H9 (cell line): ENCODE measurements around the gene CLIC3. TPM values are rescaled to one million over a fixed set of nuclear protein-coding genes. Genes with fewer than 3 reads are reported as not detected.

ENCODE experiments used
- DNase-seq: peaks from one replicate; pipeline ENCODE4 v3.0.0-alpha.2; 2017
- H2AFZ ChIP-seq: one replicate; pipeline ENCODE4 v1.6.1; 2013; ENCODE audit warnings: mild to moderate bottlenecking, low read length, control low read depth, moderate library complexity
- H2AK5ac ChIP-seq: 2 replicates; pipeline ENCODE4 v1.6.1; 2013; ENCODE audit warnings: low read length, control low read depth, mixed read lengths; ENCODE audit not compliant: insufficient read length
- H2BK120ac ChIP-seq: one replicate; pipeline ENCODE4 v1.6.1; 2013; ENCODE audit warnings: low read depth, mild to moderate bottlenecking, low read length, control low read depth, inconsistent platforms; ENCODE audit not compliant: poor library complexity, severe bottlenecking
- H2BK12ac ChIP-seq: 2 replicates; pipeline ENCODE4 v1.6.1; 2013; ENCODE audit warnings: low read length, control low read depth, mixed read lengths, low read depth; ENCODE audit not compliant: insufficient read length
- H2BK15ac ChIP-seq: 2 replicates; pipeline ENCODE4 v1.6.1; 2013; ENCODE audit warnings: low read depth, low read length, control low read depth
- H2BK20ac ChIP-seq: one replicate; pipeline ENCODE4 v1.6.1; 2013; ENCODE audit warnings: low read depth, mild to moderate bottlenecking, low read length, control low read depth, inconsistent platforms; ENCODE audit not compliant: poor library complexity, severe bottlenecking
- H2BK5ac ChIP-seq: 2 replicates; pipeline ENCODE4 v1.6.1; 2013; ENCODE audit warnings: low read length, control low read depth, mixed read lengths; ENCODE audit not compliant: insufficient read length
- H3K14ac ChIP-seq: 2 replicates; pipeline ENCODE4 v1.6.1; 2013; ENCODE audit warnings: low read length, control low read depth; ENCODE audit not compliant: insufficient read depth
- H3K18ac ChIP-seq: 2 replicates; pipeline ENCODE4 v1.6.1; 2013; ENCODE audit warnings: low read depth, mild to moderate bottlenecking, mixed read lengths, low read length, control low read depth; ENCODE audit not compliant: insufficient read length
- H3K23ac ChIP-seq: 2 replicates; pipeline ENCODE4 v1.6.1; 2013; ENCODE audit warnings: low read length, control low read depth, mixed read lengths, low read depth; ENCODE audit not compliant: insufficient read length
- H3K23me2 ChIP-seq: 2 replicates; pipeline ENCODE4 v1.6.1; 2013; ENCODE audit warnings: low read depth, mild to moderate bottlenecking, mixed read lengths, low read length, control low read depth; ENCODE audit not compliant: insufficient read length, poor library complexity, severe bottlenecking
- H3K27ac ChIP-seq: 2 replicates; pipeline ENCODE4 v1.5.1; 2013; ENCODE audit warnings: low read length, control low read depth, mixed read lengths, low read depth; ENCODE audit not compliant: insufficient read length
- H3K27me3 ChIP-seq: 2 replicates; pipeline ENCODE4 v1.6.1; 2013; ENCODE audit warnings: low read length, control low read depth, inconsistent platforms; ENCODE audit not compliant: insufficient read depth
- H3K4ac ChIP-seq: 2 replicates; pipeline ENCODE4 v1.6.1; 2013; ENCODE audit warnings: low read depth, mild to moderate bottlenecking, control low read depth, inconsistent platforms, low read length, moderate library complexity
- H3K4me1 ChIP-seq: 2 replicates; pipeline ENCODE4 v1.6.1; 2013; ENCODE audit warnings: low read length, control low read depth, inconsistent platforms; ENCODE audit not compliant: insufficient read depth
- H3K4me2 ChIP-seq: 2 replicates; pipeline ENCODE4 v1.6.1; 2013; ENCODE audit warnings: low read length, control low read depth, mixed read lengths; ENCODE audit not compliant: insufficient read length, insufficient read depth
- H3K56ac ChIP-seq: 2 replicates; pipeline ENCODE4 v1.6.1; 2013; ENCODE audit warnings: low read depth, mild to moderate bottlenecking, mixed read lengths, low read length, control low read depth; ENCODE audit not compliant: insufficient read length
- H3K79me1 ChIP-seq: 2 replicates; pipeline ENCODE4 v1.6.1; 2013; ENCODE audit warnings: low read depth, mild to moderate bottlenecking, moderate library complexity, low read length, control low read depth, inconsistent platforms; ENCODE audit not compliant: insufficient read depth, poor library complexity, severe bottlenecking
- H3K79me2 ChIP-seq: 2 replicates; pipeline ENCODE4 v1.6.1; 2013; ENCODE audit warnings: low read length, control low read depth, inconsistent platforms; ENCODE audit not compliant: insufficient read depth
- H3K9ac ChIP-seq: 2 replicates; pipeline ENCODE4 v1.6.1; 2013; ENCODE audit warnings: low read length, control low read depth, mixed read lengths; ENCODE audit not compliant: insufficient read length; ENCODE audit errors: extremely low read depth
- H3K9me3 ChIP-seq: one replicate; pipeline ENCODE4 v1.6.1; 2013; ENCODE audit warnings: low read depth, low read length, inconsistent platforms; ENCODE audit not compliant: control insufficient read depth
- H3T11ph ChIP-seq: one replicate; pipeline ENCODE4 v1.6.1; 2013; ENCODE audit warnings: mild to moderate bottlenecking, low read length, control low read depth, inconsistent platforms
- H4K20me1 ChIP-seq: one replicate; pipeline ENCODE4 v1.6.1; 2013; ENCODE audit not compliant: control insufficient read depth, insufficient read length, insufficient read depth
- H4K5ac ChIP-seq: 2 replicates; pipeline ENCODE4 v1.6.1; 2013; ENCODE audit warnings: low read depth, mild to moderate bottlenecking, mixed read lengths, low read length, control low read depth; ENCODE audit not compliant: insufficient read length
- H4K8ac ChIP-seq: replicated peaks from 2 replicates; pipeline ENCODE4 v1.6.1; 2013; ENCODE audit warnings: low read length, control low read depth, mixed read lengths, low read depth; ENCODE audit not compliant: insufficient read length
- H4K91ac ChIP-seq: 2 replicates; pipeline ENCODE4 v1.6.1; 2013; ENCODE audit warnings: low read depth, mild to moderate bottlenecking, moderate library complexity, mixed read lengths, low read length, control low read depth; ENCODE audit not compliant: insufficient read length
- H3K27ac Mint-ChIP-seq, 3 experiments: 2 replicates in 2 of 3; 3 replicates in 1 of 3; pipeline ENCODE4 v1.8.0; 2020 to 2021; ENCODE audit warnings: mixed read lengths in 3 of 3, mild to moderate bottlenecking in 1 of 3, moderate library complexity in 1 of 3
- H3K27me3 Mint-ChIP-seq: 2 replicates; pipeline ENCODE4 v1.8.0; 2021; ENCODE audit warnings: low read depth, mild to moderate bottlenecking, moderate library complexity, mixed read lengths
- H3K36me3 Mint-ChIP-seq, 3 experiments: 2 replicates in 2 of 3; 3 replicates in 1 of 3; pipeline ENCODE4 v1.8.0; 2020 to 2021; ENCODE audit warnings: low read depth in 3 of 3, mixed read lengths in 3 of 3; ENCODE audit not compliant: insufficient read depth in 1 of 3
- H3K4me1 Mint-ChIP-seq, 2 experiments: 2 replicates each; pipeline ENCODE4 v1.8.0; 2020; ENCODE audit warnings: mixed read lengths in 2 of 2
- H3K4me3 Mint-ChIP-seq, 2 experiments: 2 replicates in 1 of 2; 3 replicates in 1 of 2; pipeline ENCODE4 v1.8.0; 2020 to 2021; ENCODE audit warnings: mild to moderate bottlenecking in 2 of 2, mixed read lengths in 2 of 2, moderate library complexity in 1 of 2
- H3K9me3 Mint-ChIP-seq, 2 experiments: 2 replicates in 1 of 2; 3 replicates in 1 of 2; pipeline ENCODE4 v1.8.0; 2020; ENCODE audit warnings: mild to moderate bottlenecking in 2 of 2, mixed read lengths in 2 of 2, moderate library complexity in 1 of 2
- WGBS: extraction: QIAGEN DNeasy Blood & Tissue Kit; methylation state at CpG from one replicate; pipeline ENCODE4 v1.1.7; 2013; ENCODE audit warnings: missing lambda C conversion rate, low lambda C conversion rate, mixed read lengths; ENCODE audit not compliant: insufficient read length; ENCODE audit errors: extremely low coverage; 5-methylcytosine and 5-hydroxymethylcytosine counted together
- total RNA-seq: library from RNA; stranded (reverse); gene quantifications from 2 replicates; pipeline ENCODE4 v1.2.1, GENCODE V29; 2021
- TF ChIP-seq, protein P1 (sequence below): fragments of 200-600 bp; sonication (generic); conservative IDR thresholded peaks from 3 replicates; pipeline ENCODE4 v1.8.0; 2021; ENCODE audit warnings: antibody characterized with exemption, mild to moderate bottlenecking

CLIC3 gene
- total RNA-seq, 1 experiment from 2014 or later, result 0.31 TPM

DNA sequence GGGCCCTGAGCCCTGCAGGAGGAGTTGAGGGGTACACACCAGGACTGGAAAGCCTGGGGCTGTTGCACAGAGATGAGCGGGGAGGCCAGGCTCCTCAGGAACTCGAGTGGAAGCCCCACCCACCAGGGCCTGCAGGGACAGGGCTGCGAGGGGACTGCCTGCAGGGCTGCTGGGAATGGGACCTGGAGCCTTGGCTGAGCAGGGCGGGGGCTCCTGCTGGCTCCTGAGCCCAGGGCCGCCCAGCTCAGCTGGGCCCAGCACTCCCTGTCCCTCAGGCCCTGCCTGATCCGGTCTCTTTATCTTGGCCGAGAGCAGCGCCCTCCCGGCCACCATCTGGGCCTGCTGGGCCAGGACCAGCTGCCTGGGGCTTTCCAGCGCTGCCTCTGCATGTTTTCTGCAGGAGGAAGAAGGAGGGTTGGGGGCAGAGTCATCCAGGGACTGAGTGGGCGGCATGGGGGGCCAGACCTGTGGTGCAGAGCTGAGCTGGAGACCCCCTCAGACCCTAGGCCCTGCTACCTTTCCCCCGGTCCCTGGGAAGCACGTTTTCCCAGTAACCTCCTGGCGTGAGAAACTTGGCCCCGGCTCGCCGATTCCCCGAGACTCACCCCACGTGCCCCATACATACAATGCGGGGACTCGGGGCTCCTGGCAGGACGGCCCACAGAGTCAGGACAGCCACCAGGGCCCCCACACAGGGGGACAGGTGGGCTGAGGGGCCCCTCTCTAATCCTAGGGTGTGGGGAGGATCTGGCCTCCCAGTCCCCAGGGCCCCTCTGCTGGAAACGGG, 34.9 kb downstream of the CLIC3 start:
- Mint-ChIP-seq H3K4me1 (peaks cover 7 to 14% of the 10 kb centered on the region in 2 experiments), H3K27me3 (peaks cover 18% of the 10 kb centered on the region), H3K4me3 (no peak overlapping the region), H3K36me3 (no peaks in the 10 kb centered on the region; a peak in 1 of 7 replicates), H3K9me3 (peaks cover 4% of the 10 kb centered on the region in 2 experiments; a peak in 4 of 5 replicates), H3K27ac (no peak overlapping the region)
- H3K4me2 ChIP-seq, result no peak overlapping the region
- H3K9ac ChIP-seq, result no peak overlapping the region
- H3K27ac ChIP-seq, result no peak overlapping the region
- no peaks in the 10 kb centered on the region for H3K79me1 ChIP-seq
- DNase-seq, result no peak
- H2BK120ac ChIP-seq, result no peak overlapping the region
- H3K27me3 ChIP-seq, result no peaks in the 10 kb centered on the region
- no peak overlapping the region for H4K5ac ChIP-seq
- no peak overlapping the region for H2BK20ac ChIP-seq
- no peaks in the 10 kb centered on the region for H3K79me2 ChIP-seq
- H3K18ac ChIP-seq, result no peak overlapping the region
- no peak overlapping the region for H3K56ac ChIP-seq
- no peaks in the 10 kb centered on the region for H3K9me3 ChIP-seq
- no peak overlapping the region for H4K91ac ChIP-seq
- H3K4ac ChIP-seq, result no peak overlapping the region
- no peak overlapping the region for H2AK5ac ChIP-seq
- no peak overlapping the region for H3T11ph ChIP-seq
- no peak overlapping the region for H3K23ac ChIP-seq
- no peak overlapping the region for H4K8ac ChIP-seq
- H2BK5ac ChIP-seq, result no peak overlapping the region
- no peak overlapping the region for H2BK15ac ChIP-seq
- no CpG with 5 or more reads among the region's 23 CpGs for WGBS
- H2BK12ac ChIP-seq, result no peak overlapping the region
- no peaks in the 10 kb centered on the region for H3K23me2 ChIP-seq
- no peak overlapping the region for H2AFZ ChIP-seq
- H3K4me1 ChIP-seq, result peaks cover 2% of the 10 kb centered on the region; the same call in 1 of the 2 replicates
- TF ChIP-seq, protein P1, sequence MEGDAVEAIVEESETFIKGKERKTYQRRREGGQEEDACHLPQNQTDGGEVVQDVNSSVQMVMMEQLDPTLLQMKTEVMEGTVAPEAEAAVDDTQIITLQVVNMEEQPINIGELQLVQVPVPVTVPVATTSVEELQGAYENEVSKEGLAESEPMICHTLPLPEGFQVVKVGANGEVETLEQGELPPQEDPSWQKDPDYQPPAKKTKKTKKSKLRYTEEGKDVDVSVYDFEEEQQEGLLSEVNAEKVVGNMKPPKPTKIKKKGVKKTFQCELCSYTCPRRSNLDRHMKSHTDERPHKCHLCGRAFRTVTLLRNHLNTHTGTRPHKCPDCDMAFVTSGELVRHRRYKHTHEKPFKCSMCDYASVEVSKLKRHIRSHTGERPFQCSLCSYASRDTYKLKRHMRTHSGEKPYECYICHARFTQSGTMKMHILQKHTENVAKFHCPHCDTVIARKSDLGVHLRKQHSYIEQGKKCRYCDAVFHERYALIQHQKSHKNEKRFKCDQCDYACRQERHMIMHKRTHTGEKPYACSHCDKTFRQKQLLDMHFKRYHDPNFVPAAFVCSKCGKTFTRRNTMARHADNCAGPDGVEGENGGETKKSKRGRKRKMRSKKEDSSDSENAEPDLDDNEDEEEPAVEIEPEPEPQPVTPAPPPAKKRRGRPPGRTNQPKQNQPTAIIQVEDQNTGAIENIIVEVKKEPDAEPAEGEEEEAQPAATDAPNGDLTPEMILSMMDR, result no peak
- H3K14ac ChIP-seq, result no peak overlapping the region
- peaks cover 2% of the 10 kb centered on the region for H4K20me1 ChIP-seq
